Body of pancreas (tissue), 4 donors: Measurements from ENCODE around the gene PPM1H.

ENCODE experiments used
- POLR2A ChIP-seq, 3 donors: fragments of 450-650 bp; IDR thresholded peaks; one replicate each; pipeline ENCODE4 v1.6.1; 2016; ENCODE audit warnings: antibody characterized with exemption in 3 of 3, mild to moderate bottlenecking in 2 of 3
- TF ChIP-seq, protein P1 (sequence below), 7 experiments: fragments of 450-650 bp in 4 of 7; fragments of 200-600 bp in 3 of 7; sonication (generic) in 3 of 7; IDR thresholded peaks; one replicate each; pipeline ENCODE4 v1.5.1; 2016 to 2019; ENCODE audit warnings: antibody characterized with exemption in 7 of 7

DNA sequence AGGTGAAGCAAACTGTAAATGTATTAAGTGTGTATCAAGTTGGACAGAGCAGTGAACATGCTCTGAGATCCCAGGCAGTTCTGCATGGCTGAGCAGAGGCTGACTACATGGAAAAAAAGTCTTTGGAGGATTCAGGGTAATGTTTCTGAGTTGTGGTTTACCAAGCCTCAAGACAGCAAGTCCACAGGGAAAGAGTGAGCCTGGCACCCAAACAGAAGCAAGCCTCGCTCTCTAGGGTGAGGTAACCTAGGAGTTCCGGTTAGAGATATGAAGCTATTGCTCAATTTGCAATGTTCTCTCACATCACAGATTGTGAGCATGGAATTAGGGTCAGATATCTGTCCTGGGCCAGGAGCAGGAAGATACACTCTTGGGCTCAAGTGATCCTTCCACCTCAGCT lies 309.7 kb downstream of the PPM1H start:
- TF ChIP-seq, protein P1, sequence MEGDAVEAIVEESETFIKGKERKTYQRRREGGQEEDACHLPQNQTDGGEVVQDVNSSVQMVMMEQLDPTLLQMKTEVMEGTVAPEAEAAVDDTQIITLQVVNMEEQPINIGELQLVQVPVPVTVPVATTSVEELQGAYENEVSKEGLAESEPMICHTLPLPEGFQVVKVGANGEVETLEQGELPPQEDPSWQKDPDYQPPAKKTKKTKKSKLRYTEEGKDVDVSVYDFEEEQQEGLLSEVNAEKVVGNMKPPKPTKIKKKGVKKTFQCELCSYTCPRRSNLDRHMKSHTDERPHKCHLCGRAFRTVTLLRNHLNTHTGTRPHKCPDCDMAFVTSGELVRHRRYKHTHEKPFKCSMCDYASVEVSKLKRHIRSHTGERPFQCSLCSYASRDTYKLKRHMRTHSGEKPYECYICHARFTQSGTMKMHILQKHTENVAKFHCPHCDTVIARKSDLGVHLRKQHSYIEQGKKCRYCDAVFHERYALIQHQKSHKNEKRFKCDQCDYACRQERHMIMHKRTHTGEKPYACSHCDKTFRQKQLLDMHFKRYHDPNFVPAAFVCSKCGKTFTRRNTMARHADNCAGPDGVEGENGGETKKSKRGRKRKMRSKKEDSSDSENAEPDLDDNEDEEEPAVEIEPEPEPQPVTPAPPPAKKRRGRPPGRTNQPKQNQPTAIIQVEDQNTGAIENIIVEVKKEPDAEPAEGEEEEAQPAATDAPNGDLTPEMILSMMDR (IDR thresholded peaks at IDR 0.05), result no peak
- no peak for TF ChIP-seq POLR2A (IDR thresholded peaks at IDR 0.05)
